ENCODE results near the gene PTTG1IP.
"Not testable (repeated sequence)": the region's sequence is repeated elsewhere in the genome, so short reads cannot be mapped to it uniquely, and the experiment has no call there.

Gene PTTG1IP

DNA sequence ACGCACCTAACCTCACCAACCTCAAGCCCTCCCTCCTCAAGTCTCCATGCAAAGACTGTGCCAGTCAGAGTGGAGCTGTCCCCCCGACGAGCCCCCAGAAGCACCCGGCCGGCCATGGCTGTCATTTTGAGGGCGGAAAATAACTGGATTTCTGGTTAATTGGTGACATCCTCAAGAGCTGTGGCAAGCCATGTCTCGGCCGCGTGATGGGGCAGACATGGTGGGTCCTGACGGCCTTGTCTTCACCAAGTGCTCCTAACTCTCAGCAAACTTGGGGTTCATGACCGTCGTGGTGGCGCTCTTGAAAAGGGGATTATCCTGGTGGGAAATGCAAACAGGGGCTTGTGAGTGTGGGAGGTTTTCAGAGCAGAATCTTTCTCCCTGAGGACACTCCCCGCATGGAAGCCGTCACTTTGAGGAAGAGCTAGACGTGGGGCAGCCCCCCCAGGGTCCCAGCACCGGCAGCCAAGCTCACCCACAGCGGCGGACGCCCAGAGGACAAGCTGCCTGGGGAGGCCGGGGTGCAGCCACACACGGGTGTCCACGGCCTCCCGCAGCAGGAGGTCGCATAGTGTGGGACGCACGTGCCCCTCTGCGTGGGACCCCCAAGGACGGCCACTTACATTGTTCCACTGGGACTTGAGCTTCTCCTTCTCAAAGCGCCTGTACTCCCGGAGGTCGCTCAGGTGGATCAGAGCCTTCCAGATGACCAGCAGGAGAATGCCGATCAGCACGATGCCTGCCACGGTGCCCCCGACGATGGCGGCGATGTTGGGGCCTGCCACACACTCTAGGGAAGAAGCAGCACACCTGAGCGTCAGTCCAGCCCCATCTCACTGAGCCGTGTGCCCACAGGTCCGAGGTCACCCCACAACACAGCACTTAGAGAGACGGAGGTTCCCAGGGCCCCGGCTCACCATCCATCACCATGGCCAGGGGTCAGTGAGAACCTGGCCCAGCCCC, 12.9 kb upstream of the PTTG1IP start:
- H3K9ac ChIP-seq (ENCODE audit: low read length), result no peak overlapping the region
- no peaks in the 10 kb centered on the region for H3K27me3 ChIP-seq (ENCODE audit: control insufficient read depth in 1 of 2, insufficient read depth in 2 of 2, low read length in 2 of 2)
- no peak overlapping the region for H3K4me3 ChIP-seq (ENCODE audit: low read depth in 1 of 2, low read length in 2 of 2)
- no peaks in the 10 kb centered on the region for H3K9me3 ChIP-seq (ENCODE audit: low read length)
- H3K36me3 ChIP-seq (ENCODE audit: insufficient read depth, low read length), result no peaks in the 10 kb centered on the region
- no peak overlapping the region for H3K27ac ChIP-seq (ENCODE audit: low read depth, low read length)
- no peaks in the 10 kb centered on the region for H3K4me1 ChIP-seq (ENCODE audit: insufficient read depth, low read length)

DNA sequence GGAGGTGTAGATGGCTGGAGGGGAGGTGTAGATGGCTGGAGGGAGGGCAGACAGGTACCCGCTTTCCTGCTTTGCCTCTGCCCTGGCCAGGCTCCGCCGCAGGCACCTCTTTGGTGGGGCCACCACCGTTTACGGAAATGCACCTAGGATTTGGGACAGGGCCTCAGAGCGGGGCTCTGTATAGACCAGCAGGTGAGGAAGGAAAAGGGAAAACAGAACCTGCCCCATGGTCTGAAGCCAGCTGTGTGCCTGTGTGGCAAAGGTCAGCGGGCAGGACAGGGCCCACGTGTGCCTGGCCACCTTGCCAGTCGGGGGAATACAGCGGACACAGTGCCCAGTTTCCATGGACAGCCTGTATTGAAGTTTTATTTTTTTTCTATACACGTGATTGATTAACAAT, 12.1 kb upstream of the PTTG1IP start:
- Histone ChIP-seq H3K9ac (ENCODE audit: low read length) (no peak overlapping the region), H3K4me1 (ENCODE audit: insufficient read depth, low read length) (no peaks in the 10 kb centered on the region), H3K9me3 (ENCODE audit: low read length) (no peaks in the 10 kb centered on the region), H3K36me3 (ENCODE audit: insufficient read depth, low read length) (no peaks in the 10 kb centered on the region), H3K4me3 (ENCODE audit: low read depth in 1 of 2, low read length in 2 of 2) (no peak overlapping the region), H3K27ac (ENCODE audit: low read depth, low read length) (no peak overlapping the region), H3K27me3 (ENCODE audit: control insufficient read depth in 1 of 2, insufficient read depth in 2 of 2, low read length in 2 of 2) (no peaks in the 10 kb centered on the region)

DNA sequence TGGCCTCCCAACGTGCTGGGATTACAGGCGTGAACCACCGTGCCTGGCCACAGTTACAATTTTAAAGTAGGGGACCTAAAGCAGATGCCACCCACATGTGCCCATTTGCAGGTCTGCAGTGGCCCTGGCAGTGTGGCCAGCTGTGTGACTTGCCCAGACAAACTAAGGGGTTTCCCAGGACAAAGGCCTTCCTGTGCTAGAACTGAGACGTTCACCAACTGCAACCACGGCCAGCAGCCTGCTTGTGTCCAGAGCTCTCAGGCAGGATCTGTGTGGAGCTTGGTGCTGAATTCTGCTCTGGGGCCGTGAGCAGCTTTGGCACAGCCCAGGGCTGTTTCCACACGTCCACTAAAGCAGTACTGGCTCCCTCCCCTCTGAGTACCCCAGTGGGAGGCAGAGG, 10.6 kb upstream of the PTTG1IP start:
- H3K4me3 ChIP-seq (ENCODE audit: low read depth in 1 of 2, low read length in 2 of 2), result no peak overlapping the region
- H3K4me1 ChIP-seq (ENCODE audit: insufficient read depth, low read length), result no peaks in the 10 kb centered on the region
- no peak overlapping the region for H3K27ac ChIP-seq (ENCODE audit: low read depth, low read length)
- H3K36me3 ChIP-seq (ENCODE audit: insufficient read depth, low read length), result no peaks in the 10 kb centered on the region
- no peaks in the 10 kb centered on the region for H3K9me3 ChIP-seq (ENCODE audit: low read length)
- no peak overlapping the region for H3K9ac ChIP-seq (ENCODE audit: low read length)
- H3K27me3 ChIP-seq (ENCODE audit: control insufficient read depth in 1 of 2, insufficient read depth in 2 of 2, low read length in 2 of 2), result no peaks in the 10 kb centered on the region

DNA sequence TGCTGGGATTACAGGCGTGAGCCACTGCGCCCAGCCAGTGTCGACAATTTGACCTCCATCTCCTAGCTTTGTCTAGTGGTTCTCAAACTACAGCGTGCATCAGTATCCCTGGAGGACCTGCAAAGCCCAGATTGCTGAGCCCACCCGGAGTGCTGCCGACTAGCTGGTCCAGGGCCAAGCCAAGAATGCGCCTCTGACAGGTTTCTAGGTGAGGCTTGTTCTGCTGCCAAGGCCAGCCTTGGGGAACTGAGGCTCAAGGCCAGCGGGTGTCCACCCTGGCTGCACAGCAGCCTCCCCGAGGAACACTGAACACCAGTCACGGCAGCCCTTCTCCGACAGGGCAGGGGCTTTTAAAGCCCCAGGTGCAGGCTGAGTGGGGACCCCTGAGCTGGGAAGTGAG, 9.8 kb upstream of the PTTG1IP start:
- no peak overlapping the region for H3K4me3 ChIP-seq (ENCODE audit: low read depth in 1 of 2, low read length in 2 of 2)
- H3K9me3 ChIP-seq (ENCODE audit: low read length), result no peaks in the 10 kb centered on the region
- no peak overlapping the region for H3K27ac ChIP-seq (ENCODE audit: low read depth, low read length)
- H3K27me3 ChIP-seq (ENCODE audit: control insufficient read depth in 1 of 2, insufficient read depth in 2 of 2, low read length in 2 of 2), result no peaks in the 10 kb centered on the region
- no peak overlapping the region for H3K9ac ChIP-seq (ENCODE audit: low read length)
- H3K4me1 ChIP-seq (ENCODE audit: insufficient read depth, low read length), result no peaks in the 10 kb centered on the region
- H3K36me3 ChIP-seq (ENCODE audit: insufficient read depth, low read length), result no peaks in the 10 kb centered on the region

- Histone ChIP-seq H3K36me3 (ENCODE audit: insufficient read depth, low read length) (no peaks in the 10 kb centered on the region), H3K9ac (ENCODE audit: low read length) (no peak overlapping the region), H3K27ac (ENCODE audit: low read depth, low read length) (no peak overlapping the region), H3K27me3 (ENCODE audit: control insufficient read depth in 1 of 2, insufficient read depth in 2 of 2, low read length in 2 of 2) (no peaks in the 10 kb centered on the region), H3K4me1 (ENCODE audit: insufficient read depth, low read length) (no peaks in the 10 kb centered on the region), H3K4me3 (ENCODE audit: low read depth in 1 of 2, low read length in 2 of 2) (no peak overlapping the region), H3K9me3 (ENCODE audit: low read length) (no peaks in the 10 kb centered on the region)
Measured at GRCh38 chr21:44881198-44881872, 7.8 kb upstream of the PTTG1IP start.

GRCh38 chr21:44880405-44881197, 7.1 kb upstream of the PTTG1IP start:
- Histone ChIP-seq H3K36me3 (ENCODE audit: insufficient read depth, low read length) (no peaks in the 10 kb centered on the region), H3K27me3 (ENCODE audit: control insufficient read depth in 1 of 2, insufficient read depth in 2 of 2, low read length in 2 of 2) (no peaks in the 10 kb centered on the region), H3K9ac (ENCODE audit: low read length) (no peak overlapping the region), H3K9me3 (ENCODE audit: low read length) (no peaks in the 10 kb centered on the region), H3K4me1 (ENCODE audit: insufficient read depth, low read length) (peaks cover 3% of the 10 kb centered on the region), H3K4me3 (ENCODE audit: low read depth in 1 of 2, low read length in 2 of 2) (no peak overlapping the region), H3K27ac (ENCODE audit: low read depth, low read length) (no peak overlapping the region)

DNA sequence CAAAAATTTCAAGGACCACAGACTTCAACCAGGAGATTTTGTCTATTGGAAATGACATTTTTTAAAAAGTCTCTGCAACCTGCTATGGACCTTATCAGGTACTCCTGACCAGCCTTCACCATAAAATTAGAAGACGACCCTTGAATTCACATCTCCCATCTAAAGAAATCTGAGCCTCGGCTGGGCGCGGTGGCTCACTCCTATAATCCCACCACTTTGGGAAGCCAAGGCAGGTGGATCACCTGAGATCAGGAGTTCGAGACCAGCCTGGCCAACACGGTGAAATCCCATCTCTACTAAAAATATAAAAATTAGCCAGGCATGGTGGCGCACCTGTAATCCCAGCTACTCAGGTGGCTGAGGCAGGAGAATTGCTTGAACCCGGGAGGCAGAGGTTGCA, 5.7 kb upstream of the PTTG1IP start:
- H3K4me1 ChIP-seq (ENCODE audit: insufficient read depth, low read length), result peaks cover 12% of the 10 kb centered on the region
- not testable (repeated sequence) for H3K27ac ChIP-seq (ENCODE audit: low read depth, low read length)

GRCh38 chr21:44878053-44878982, 4.8 kb upstream of the PTTG1IP start:
- H3K27ac ChIP-seq (ENCODE audit: low read depth, low read length), result no peak overlapping the region
- no peaks in the 10 kb centered on the region for H3K27me3 ChIP-seq (ENCODE audit: control insufficient read depth in 1 of 2, insufficient read depth in 2 of 2, low read length in 2 of 2)
- H3K4me3 ChIP-seq (ENCODE audit: low read depth in 1 of 2, low read length in 2 of 2), result no peak overlapping the region
- H3K9me3 ChIP-seq (ENCODE audit: low read length), result no peaks in the 10 kb centered on the region
- no peak overlapping the region for H3K9ac ChIP-seq (ENCODE audit: low read length)
- H3K36me3 ChIP-seq (ENCODE audit: insufficient read depth, low read length), result no peaks in the 10 kb centered on the region
- peaks cover 12% of the 10 kb centered on the region for H3K4me1 ChIP-seq (ENCODE audit: insufficient read depth, low read length)

More for the DNA sequence above, 5.7 kb upstream of the PTTG1IP start:
- not testable (repeated sequence) for H3K9me3 ChIP-seq (ENCODE audit: low read length); H3K36me3 ChIP-seq (ENCODE audit: insufficient read depth, low read length); H3K4me3 ChIP-seq (ENCODE audit: low read depth in 1 of 2, low read length in 2 of 2); H3K9ac ChIP-seq (ENCODE audit: low read length); H3K27me3 ChIP-seq (ENCODE audit: control insufficient read depth in 1 of 2, insufficient read depth in 2 of 2, low read length in 2 of 2)

GRCh38 chr21:44876849-44877575, 3.5 kb upstream of the PTTG1IP start:
- no peaks in the 10 kb centered on the region for H3K36me3 ChIP-seq (ENCODE audit: insufficient read depth, low read length)
- H3K4me1 ChIP-seq (ENCODE audit: insufficient read depth, low read length), result peaks cover 16% of the 10 kb centered on the region
- no peaks in the 10 kb centered on the region for H3K27me3 ChIP-seq (ENCODE audit: control insufficient read depth in 1 of 2, insufficient read depth in 2 of 2, low read length in 2 of 2)
- no peak overlapping the region for H3K9ac ChIP-seq (ENCODE audit: low read length)
- no peak overlapping the region for H3K27ac ChIP-seq (ENCODE audit: low read depth, low read length)
- H3K9me3 ChIP-seq (ENCODE audit: low read length), result no peaks in the 10 kb centered on the region
- H3K4me3 ChIP-seq (ENCODE audit: low read depth in 1 of 2, low read length in 2 of 2), result no peak overlapping the region

GRCh38 chr21:44875316-44875700, 1.8 kb upstream of the PTTG1IP start:
- H3K27ac ChIP-seq (ENCODE audit: low read depth, low read length), result peak overlapping the region; percentile 92
- peaks cover 33% of the 10 kb centered on the region for H3K4me1 ChIP-seq (ENCODE audit: insufficient read depth, low read length)
- peak overlapping the region in 1 of 2 donors; percentile 65 for H3K4me3 ChIP-seq (ENCODE audit: low read depth in 1 of 2, low read length in 2 of 2)

More at GRCh38 chr21:44875316-44875700, 1.8 kb upstream of the PTTG1IP start:
- Histone ChIP-seq H3K9me3 (ENCODE audit: low read length) (no peaks in the 10 kb centered on the region), H3K9ac (ENCODE audit: low read length) (peak overlapping the region; percentile 69), H3K27me3 (ENCODE audit: control insufficient read depth in 1 of 2, insufficient read depth in 2 of 2, low read length in 2 of 2) (no peaks in the 10 kb centered on the region), H3K36me3 (ENCODE audit: insufficient read depth, low read length) (no peaks in the 10 kb centered on the region)
